SU-DHL-6 (cell line): Measurements from ENCODE around the gene KRTAP10-4.

Source experiments
- H2AFZ ChIP-seq: fragments of 200-600 bp; sonication (generic); 2 replicates; pipeline ENCODE4 v1.6.1; 2014; ENCODE audit warnings: low read depth, mild to moderate bottlenecking, moderate library complexity, mixed read lengths, antibody characterized with exemption, low read length; ENCODE audit not compliant: severe bottlenecking
- H3F3A ChIP-seq: fragments of 200-600 bp; shearing (Covaris generic); 2 replicates; pipeline ENCODE4 v1.6.0; 2016; ENCODE audit warnings: antibody characterized with exemption, mild to moderate bottlenecking; ENCODE audit not compliant: insufficient read depth
- H3K27ac ChIP-seq: fragments of 200-600 bp; sonication (generic); 2 replicates; pipeline ENCODE4 v1.5.1; 2016; ENCODE audit warnings: low read depth, mild to moderate bottlenecking, low read length, moderate library complexity, mixed read lengths
- H3K27me3 ChIP-seq: fragments of 200-600 bp; sonication (generic), shearing (Covaris generic); 2 replicates; pipeline ENCODE4 v1.6.0; 2014; ENCODE audit warnings: mild to moderate bottlenecking, low read length
- H3K36me3 ChIP-seq: fragments of 200-600 bp; sonication (generic); 2 replicates; pipeline ENCODE4 v1.6.1; 2014; ENCODE audit warnings: mild to moderate bottlenecking, low read length, mixed read lengths
- H3K4me2 ChIP-seq: fragments of 300-600, 200-600 bp; shearing (Covaris generic), sonication (generic); 2 replicates; pipeline ENCODE4 v1.6.0; 2014; ENCODE audit warnings: low read length, low read depth, mild to moderate bottlenecking; ENCODE audit not compliant: poor library complexity, severe bottlenecking
- H3K4me3 ChIP-seq: fragments of 200-600 bp; sonication (generic); 2 replicates; pipeline ENCODE4 v1.5.1; 2014; ENCODE audit warnings: antibody characterized with exemption, low read length, mild to moderate bottlenecking, mixed read lengths; ENCODE audit not compliant: insufficient read depth, poor library complexity, severe bottlenecking
- H3K79me2 ChIP-seq: fragments of 200-600 bp; sonication (generic); 2 replicates; pipeline ENCODE4 v1.6.1; 2014; ENCODE audit warnings: mild to moderate bottlenecking, low read length, moderate library complexity; ENCODE audit not compliant: insufficient read depth
- H3K9ac ChIP-seq: fragments of 200-600 bp; sonication (generic); 2 replicates; pipeline ENCODE4 v1.7.0; 2014; ENCODE audit warnings: mild to moderate bottlenecking, low read length
- H3K9me2 ChIP-seq: fragments of 200-600 bp; sonication (generic); replicated peaks from 2 replicates; pipeline ENCODE4 v1.6.1; 2014; ENCODE audit warnings: low read length; ENCODE audit not compliant: insufficient read depth
- H3K9me3 ChIP-seq: fragments of 200-600 bp; sonication (generic); 2 replicates; pipeline ENCODE4 v1.6.1; 2014; ENCODE audit warnings: low read length, mixed read lengths; ENCODE audit not compliant: insufficient read depth
- H4K20me1 ChIP-seq: fragments of 200-600 bp; sonication (generic); 2 replicates; pipeline ENCODE4 v1.6.1; 2014; ENCODE audit warnings: low read depth, mild to moderate bottlenecking, antibody characterized with exemption, low read length, moderate library complexity, mixed read lengths
- EZH2phosphoT487 ChIP-seq: fragments of 200-600 bp; sonication (generic), shearing (Covaris generic); conservative IDR thresholded peaks from 2 replicates; pipeline ENCODE4 v1.6.1; 2018; ENCODE audit warnings: mild to moderate bottlenecking, antibody characterized with exemption, low read length, moderate library complexity, mixed read lengths
- TF ChIP-seq, protein P1 (sequence below): fragments of 200-600 bp; sonication (generic); IDR thresholded peaks from one replicate; pipeline ENCODE4 v1.5.1; 2017; ENCODE audit warnings: antibody characterized with exemption, mild to moderate bottlenecking, low read length, moderate library complexity; ENCODE audit not compliant: insufficient read depth, poor library complexity, severe bottlenecking

The KRTAP10-4 gene

DNA sequence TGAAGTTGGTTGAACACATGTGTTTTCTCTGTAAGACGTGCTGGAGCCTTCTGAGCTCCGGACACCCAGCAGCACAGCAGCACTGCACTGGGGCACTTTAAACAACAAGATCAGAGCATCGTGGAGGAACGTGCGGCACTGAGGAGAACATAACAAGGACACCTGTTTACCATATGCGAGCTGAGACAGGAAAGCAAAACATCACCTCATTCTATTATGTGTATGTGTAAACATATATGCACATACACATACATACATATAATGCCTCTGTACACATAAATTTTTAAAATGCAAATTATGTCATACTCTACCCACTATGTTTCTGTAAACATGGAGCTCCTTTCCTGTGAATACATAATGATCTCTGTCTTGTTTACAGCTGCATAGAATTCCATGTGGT lies 22.0 kb downstream of the KRTAP10-4 start:
- Histone ChIP-seq H3F3A (no peaks in the 10 kb centered on the region), H3K79me2 (no peaks in the 10 kb centered on the region), H3K9me3 (no peaks in the 10 kb centered on the region), H2AFZ (no peak overlapping the region), H3K4me3 (no peak overlapping the region), H3K36me3 (no peaks in the 10 kb centered on the region), H3K4me2 (no peak overlapping the region), H3K27me3 (no peaks in the 10 kb centered on the region), H3K27ac (no peak overlapping the region), H3K9ac (no peak overlapping the region), H4K20me1 (no peaks in the 10 kb centered on the region), H3K9me2 (no peaks in the 10 kb centered on the region)
- no peak for TF ChIP-seq EZH2phosphoT487
- TF ChIP-seq, protein P1, sequence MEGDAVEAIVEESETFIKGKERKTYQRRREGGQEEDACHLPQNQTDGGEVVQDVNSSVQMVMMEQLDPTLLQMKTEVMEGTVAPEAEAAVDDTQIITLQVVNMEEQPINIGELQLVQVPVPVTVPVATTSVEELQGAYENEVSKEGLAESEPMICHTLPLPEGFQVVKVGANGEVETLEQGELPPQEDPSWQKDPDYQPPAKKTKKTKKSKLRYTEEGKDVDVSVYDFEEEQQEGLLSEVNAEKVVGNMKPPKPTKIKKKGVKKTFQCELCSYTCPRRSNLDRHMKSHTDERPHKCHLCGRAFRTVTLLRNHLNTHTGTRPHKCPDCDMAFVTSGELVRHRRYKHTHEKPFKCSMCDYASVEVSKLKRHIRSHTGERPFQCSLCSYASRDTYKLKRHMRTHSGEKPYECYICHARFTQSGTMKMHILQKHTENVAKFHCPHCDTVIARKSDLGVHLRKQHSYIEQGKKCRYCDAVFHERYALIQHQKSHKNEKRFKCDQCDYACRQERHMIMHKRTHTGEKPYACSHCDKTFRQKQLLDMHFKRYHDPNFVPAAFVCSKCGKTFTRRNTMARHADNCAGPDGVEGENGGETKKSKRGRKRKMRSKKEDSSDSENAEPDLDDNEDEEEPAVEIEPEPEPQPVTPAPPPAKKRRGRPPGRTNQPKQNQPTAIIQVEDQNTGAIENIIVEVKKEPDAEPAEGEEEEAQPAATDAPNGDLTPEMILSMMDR = no peak

DNA sequence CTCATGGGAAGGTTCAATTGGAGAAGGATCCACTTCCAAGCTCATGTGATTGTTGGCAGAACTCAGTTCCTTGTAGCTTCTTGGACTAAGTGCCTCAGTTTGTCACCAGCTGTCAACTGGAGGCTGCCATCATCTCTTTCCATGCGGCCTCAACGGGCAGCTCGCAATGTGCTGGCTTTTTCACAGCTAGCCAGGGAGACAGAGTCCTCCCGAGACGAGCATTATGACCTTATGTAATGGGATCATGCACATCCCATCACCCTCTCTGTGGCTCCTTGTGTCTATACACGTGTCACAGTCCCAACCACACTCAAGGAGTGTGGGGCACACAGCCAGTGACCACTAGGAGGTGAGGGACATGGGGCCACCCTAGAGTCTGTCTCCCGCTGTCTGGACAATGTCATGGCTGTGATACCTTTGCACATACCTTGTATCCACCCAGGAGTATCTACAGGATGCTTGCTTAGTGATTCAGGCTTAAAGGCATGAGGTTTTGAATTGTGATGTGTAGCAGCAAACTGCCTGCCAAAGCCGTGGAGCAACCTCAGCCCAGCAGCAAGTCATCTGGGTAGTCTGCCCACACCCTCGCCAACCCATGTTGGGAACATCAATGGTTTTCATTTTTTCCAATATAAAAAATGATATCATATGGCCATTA lies 22.7 kb downstream of the KRTAP10-4 start:
- H3F3A ChIP-seq = no peaks in the 10 kb centered on the region
- H3K36me3 ChIP-seq = no peaks in the 10 kb centered on the region
- no peaks in the 10 kb centered on the region for H3K9me2 ChIP-seq
- H3K27me3 ChIP-seq = no peaks in the 10 kb centered on the region
- no peak overlapping the region for H2AFZ ChIP-seq
- H3K9ac ChIP-seq = no peak overlapping the region
- H4K20me1 ChIP-seq = no peaks in the 10 kb centered on the region
- no peak overlapping the region for H3K27ac ChIP-seq
- no peaks in the 10 kb centered on the region for H3K79me2 ChIP-seq
- TF ChIP-seq, protein P1 = no peak
- no peak for TF ChIP-seq EZH2phosphoT487
- no peak overlapping the region for H3K4me2 ChIP-seq
- no peaks in the 10 kb centered on the region for H3K9me3 ChIP-seq
- no peak overlapping the region for H3K4me3 ChIP-seq

DNA sequence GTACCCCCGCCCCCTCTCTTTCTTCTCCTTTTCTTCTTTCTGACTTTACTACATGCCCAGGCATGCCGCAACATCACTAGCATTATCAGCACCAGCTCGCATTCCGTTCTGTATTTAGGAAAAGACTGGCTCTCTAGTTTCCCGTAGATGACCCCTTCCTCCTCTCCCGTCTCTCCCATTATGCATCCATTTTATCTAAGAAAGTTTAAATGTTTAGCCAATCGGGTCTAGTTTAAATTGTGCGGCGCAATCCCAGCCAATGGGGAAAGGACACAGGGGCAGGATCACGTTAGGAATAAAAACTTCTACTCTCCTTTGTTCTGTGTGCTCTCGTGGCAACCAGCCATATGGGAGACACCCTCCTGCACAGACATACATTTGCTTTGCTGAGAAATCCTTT lies 24.5 kb downstream of the KRTAP10-4 start:
- no peaks in the 10 kb centered on the region for H3K79me2 ChIP-seq
- H3K27me3 ChIP-seq = no peaks in the 10 kb centered on the region
- no peaks in the 10 kb centered on the region for H4K20me1 ChIP-seq
- no peak overlapping the region for H3K4me2 ChIP-seq
- no peaks in the 10 kb centered on the region for H3F3A ChIP-seq
- no peak overlapping the region for H3K27ac ChIP-seq
- no peak overlapping the region for H2AFZ ChIP-seq
- TF ChIP-seq, protein P1 = no peak
- TF ChIP-seq EZH2phosphoT487 = no peak
- H3K36me3 ChIP-seq = no peaks in the 10 kb centered on the region
- no peak overlapping the region for H3K4me3 ChIP-seq
- H3K9me3 ChIP-seq = no peaks in the 10 kb centered on the region
- H3K9ac ChIP-seq = no peak overlapping the region
- no peaks in the 10 kb centered on the region for H3K9me2 ChIP-seq
